Measurements from ENCODE around the gene CDC42BPB. TPM values are rescaled to one million over a fixed set of nuclear protein-coding genes. Genes with fewer than 3 reads are reported as not detected.
A peak's percentile ranks its signal among the peaks of the same experiment; 100 is the strongest.

CDC42BPB gene
- total and polyA plus RNA-seq, 2 of the 13 experiments (the other 11 are each of a cell fraction or from before 2014, with no cell fraction given): 19.7 to 32.3 TPM

- peak; percentile 89 for TF ChIP-seq ZNF770 (CRISPR knock-in tag; IDR thresholded peaks at IDR 0.05)
- peak; percentile 41; the same call in 1 of the 2 replicates for TF ChIP-seq RARA (CRISPR knock-in tag; IDR thresholded peaks at IDR 0.05)
- TF ChIP-seq NR2F2 (IDR thresholded peaks at IDR 0.05; ENCODE audit: borderline replicate concordance, low read depth): 0 out of 2 replicates have a peak, but pooled peaks have one; percentile 15
These were observed 160.6 kb downstream of the CDC42BPB start (continued) for GRCh38 chr14:102896735-102897134.

- DNase-seq (ENCODE audit: low spot score) (no peak), ATAC-seq (no peak; the same call in 2 of the 3 replicates), FAIRE-seq (no peak)
- Histone ChIP-seq H3K27me3 (ENCODE audit: control insufficient read depth in 1 of 2, insufficient read depth in 2 of 2, low read length in 2 of 2) (no peaks in the 10 kb centered on the region), H3K36me3 (replicated peaks in 1 of 2; ENCODE audit: control insufficient read depth in 1 of 2, insufficient read depth in 2 of 2, low read length in 2 of 2) (peaks cover 3 to 11% of the 10 kb centered on the region in 2 experiments; a peak in 4 of 5 replicates), H3K4me2 (ENCODE audit: low read depth, low read length) (no peak overlapping the region), H3K27ac (ENCODE audit: extremely low read length, insufficient read depth, low read length) (peak overlapping the region; percentile 33), H3K79me2 (ENCODE audit: insufficient read depth, low read length) (no peaks in the 10 kb centered on the region), H3K4me3 (replicated peaks in 1 of 3; ENCODE audit: insufficient read depth in 1 of 3, low read depth in 2 of 3, low read length in 3 of 3) (no peak overlapping the region), H3K4me1 (ENCODE audit: insufficient read depth, low read length) (peaks cover 19% of the 10 kb centered on the region), H2AFZ (ENCODE audit: low read length) (no peak overlapping the region), H3K9me3 (ENCODE audit: low read length) (no peaks in the 10 kb centered on the region), H3K9ac (ENCODE audit: insufficient read depth, low read depth, low read length) (no peak overlapping the region), H4K20me1 (ENCODE audit: insufficient read depth, low read length) (no peaks in the 10 kb centered on the region)
- in situ Hi-C loops (cut with HindIII; ENCODE audit: extremely low pct_ligation_motif_present, low pct_unique_long_range_greater_than_20kb) (no loop called here), intact Hi-C loops (cut with micrococcal nuclease; ENCODE audit: unreplicated experiment) (no loop called here)
- no TSS peak for BruUV-seq (replicated peaks)
- WGBS (ENCODE audit: low lambda C conversion rate): 82% methylated on average over 9 of the region's 9 CpGs
- POLR2A ChIA-PET: no interaction called here
- CTCF ChIA-PET (ENCODE audit: low intra/inter-chr PET ratio, low total read pairs): no interaction called here
- no peak for TF ChIP-seq HNF4A (CRISPR knock-in tag; IDR thresholded peaks at IDR 0.05)
- no peak for TF ChIP-seq ZNF672 (CRISPR knock-in tag; IDR thresholded peaks at IDR 0.05)
- no peak for TF ChIP-seq BCLAF1 (IDR thresholded peaks at IDR 0.05)
- peak; percentile 17; the same call in 1 of the 2 replicates for TF ChIP-seq SALL1 (CRISPR knock-in tag; IDR thresholded peaks at IDR 0.05)
- no peak for TF ChIP-seq MYNN (CRISPR knock-in tag; IDR thresholded peaks at IDR 0.05; ENCODE audit: low read depth)
- TF ChIP-seq RNF2 (conservative IDR thresholded peaks at IDR 0.05; ENCODE audit: low read depth): no peak
- TF ChIP-seq FOXA3 (CRISPR knock-in tag; IDR thresholded peaks at IDR 0.05): no peak
These were observed 163.9 kb downstream of the CDC42BPB start for GRCh38 chr14:102893452-102893851.
